Activated T-cell treated with anti-CD3 and anti-CD28 coated beads for 1 hour (primary cell): ENCODE measurements around the gene TRO.

Experiments
- DNase-seq: peaks from one replicate; pipeline ENCODE4 v3.0.0-alpha.2; 2020; ENCODE audit warnings: low read depth

TRO gene

GRCh38 chrX:54920610-54921426 is at the start of gene TRO:
Gene TRO, plus strand, starts transcription at chrX:54920824. Its CDS starts 1,423 bp downstream, at chrX:54922247.
- no peak for DNase-seq

- no peak for DNase-seq
Observed at GRCh38 chrX:54885740-54886139, 34.9 kb upstream of the TRO start.

- DNase-seq = peak; percentile 19
Observed at GRCh38 chrX:54891573-54891972, 29.1 kb upstream of the TRO start.

- no peak for DNase-seq
Observed at GRCh38 chrX:54894159-54894558, 26.5 kb upstream of the TRO start.

GRCh38 chrX:54909941-54910340 is 10.7 kb upstream of the TRO start:
- no peak for DNase-seq

- peak; percentile 39 for DNase-seq
Observed at GRCh38 chrX:54921427-54922021, 900 bp downstream of the TRO start.

- DNase-seq = no peak
Observed at GRCh38 chrX:54922547-54922946, 1.9 kb downstream of the TRO start.

GRCh38 chrX:54923376-54923775 is 2.8 kb downstream of the TRO start:
- no peak for DNase-seq

GRCh38 chrX:54926978-54927377 is 6.4 kb downstream of the TRO start:
- DNase-seq = no peak

- no peak for DNase-seq
Observed at GRCh38 chrX:54928876-54929275, 8.3 kb downstream of the TRO start.

GRCh38 chrX:54930291-54931049 is 9.8 kb downstream of the TRO start:
- no peak for DNase-seq

GRCh38 chrX:54931107-54931506 is 10.5 kb downstream of the TRO start:
- DNase-seq = no peak

- DNase-seq = no peak
Observed at GRCh38 chrX:54933150-54933826, 12.7 kb downstream of the TRO start.

- DNase-seq = no peak
Observed at GRCh38 chrX:54934058-54934457, 13.4 kb downstream of the TRO start.

- DNase-seq = no peak
Observed at GRCh38 chrX:54934890-54935289, 14.3 kb downstream of the TRO start.

GRCh38 chrX:54935306-54935705 is 14.7 kb downstream of the TRO start:
- no peak for DNase-seq

GRCh38 chrX:54937416-54937815 is 16.8 kb downstream of the TRO start:
- DNase-seq = no peak

- DNase-seq = no peak
Observed at GRCh38 chrX:54944816-54945215, 24.2 kb downstream of the TRO start.

- DNase-seq = no peak
Observed at GRCh38 chrX:54945224-54945623, 24.6 kb downstream of the TRO start.

- no peak for DNase-seq
Observed at GRCh38 chrX:54950730-54951375, 30.2 kb downstream of the TRO start.

GRCh38 chrX:54961750-54962149 is 41.1 kb downstream of the TRO start:
- no peak for DNase-seq
